Karpas-422 (cell line): ENCODE results near the gene PARL. TPM values are rescaled to one million over a fixed set of nuclear protein-coding genes. Genes with fewer than 3 reads are reported as not detected.

Experiments used
- DNase-seq: peaks from one replicate; pipeline ENCODE4 v3.0.0-alpha.2; 2015
- H2AFZ ChIP-seq: fragments of 200-600 bp; sonication (generic); 2 replicates; pipeline ENCODE4 v1.6.1; 2014; ENCODE audit warnings: antibody characterized with exemption, low read length, mixed read lengths
- H3K27ac ChIP-seq: fragments of 200-600 bp; sonication (generic); 2 replicates; pipeline ENCODE4 v1.5.1; 2014; ENCODE audit warnings: mild to moderate bottlenecking, low read length, moderate library complexity
- H3K27me3 ChIP-seq: fragments of 200-600 bp; sonication (generic); 2 replicates; pipeline ENCODE4 v1.6.1; 2014; ENCODE audit warnings: low read length, mixed read lengths
- H3K36me3 ChIP-seq: fragments of 200-600 bp; sonication (generic); 2 replicates; pipeline ENCODE4 v1.6.1; 2014; ENCODE audit warnings: low read length, mixed read lengths; ENCODE audit not compliant: insufficient read depth
- H3K4me1 ChIP-seq: fragments of 200-600 bp; sonication (generic); 2 replicates; pipeline ENCODE4 v1.6.1; 2014; ENCODE audit warnings: mild to moderate bottlenecking, low read length, mixed read lengths
- H3K4me2 ChIP-seq: fragments of 200-600 bp; sonication (generic); 2 replicates; pipeline ENCODE4 v1.6.1; 2014; ENCODE audit warnings: low read length, low read depth, mild to moderate bottlenecking; ENCODE audit not compliant: poor library complexity, severe bottlenecking
- H3K4me3 ChIP-seq: fragments of 200-600 bp; sonication (generic); 2 replicates; pipeline ENCODE4 v1.5.1; 2014; ENCODE audit warnings: mild to moderate bottlenecking, antibody characterized with exemption, low read length, mixed read lengths
- H3K79me2 ChIP-seq: fragments of 200-600 bp; sonication (generic); 2 replicates; pipeline ENCODE4 v1.6.1; 2014; ENCODE audit warnings: mild to moderate bottlenecking, low read length, mixed read lengths
- H3K9ac ChIP-seq: fragments of 200-600 bp; sonication (generic); 2 replicates; pipeline ENCODE4 v1.6.0; 2014; ENCODE audit warnings: low read length
- H3K9me2 ChIP-seq: fragments of 200-600 bp; sonication (generic), shearing (Covaris generic); replicated peaks from 2 replicates; pipeline ENCODE4 v1.6.0; 2014; ENCODE audit warnings: mild to moderate bottlenecking, low read length, moderate library complexity; ENCODE audit not compliant: insufficient read depth
- H3K9me3 ChIP-seq: fragments of 300-700, 200-600 bp; sonication (generic); 2 replicates; pipeline ENCODE4 v1.6.1; 2014; ENCODE audit warnings: low read length, mixed read lengths
- H4K20me1 ChIP-seq: fragments of 200-600 bp; sonication (generic); 2 replicates; pipeline ENCODE4 v1.6.1; 2014; ENCODE audit warnings: mild to moderate bottlenecking, antibody characterized with exemption, low read length, low read depth; ENCODE audit not compliant: insufficient read depth
- total RNA-seq: library from RNA; depleted of rRNA; stranded (reverse); fragments of >200 nt; shearing (Covaris generic); gene quantifications from 2 replicates; pipeline ENCODE4 v1.2.3, GENCODE V29; 2014; ENCODE audit warnings: low replicate concordance

PARL gene
- total RNA-seq, 1 experiment from 2014 or later, result 48.8 TPM

DNA sequence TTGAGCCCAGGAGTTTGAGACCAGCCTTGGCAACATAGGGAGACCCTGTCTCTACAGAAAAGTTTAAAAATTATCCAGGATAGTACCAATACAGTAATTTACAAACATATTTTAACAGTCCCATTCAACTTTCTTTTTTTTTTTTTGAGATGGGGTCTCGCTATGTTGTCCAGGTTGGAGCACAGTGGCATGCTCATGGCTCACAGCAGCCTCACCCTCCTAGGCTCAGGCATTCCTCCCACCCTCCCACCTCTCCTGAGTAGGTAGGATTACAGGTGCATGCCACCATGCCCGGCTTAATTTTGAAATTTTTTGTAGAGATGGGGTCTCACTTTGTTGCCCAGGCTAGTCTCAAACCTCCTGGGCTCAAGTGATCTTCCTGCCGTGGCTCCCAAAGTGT is 46.8 kb downstream of the PARL start:
- H3K27me3 ChIP-seq, result no peaks in the 10 kb centered on the region
- H3K9me3 ChIP-seq, result no peaks in the 10 kb centered on the region
- H2AFZ ChIP-seq, result no peak overlapping the region
- H3K79me2 ChIP-seq, result peaks cover 29% of the 10 kb centered on the region
- H3K9ac ChIP-seq, result no peak overlapping the region
- H3K4me2 ChIP-seq, result no peak overlapping the region
- peaks cover 3% of the 10 kb centered on the region for H3K4me1 ChIP-seq
- H4K20me1 ChIP-seq, result no peaks in the 10 kb centered on the region
- no peak overlapping the region for H3K27ac ChIP-seq
- no peak overlapping the region for H3K4me3 ChIP-seq
- no peak for DNase-seq
- H3K36me3 ChIP-seq, result peaks cover 46% of the 10 kb centered on the region
- no peaks in the 10 kb centered on the region for H3K9me2 ChIP-seq

DNA sequence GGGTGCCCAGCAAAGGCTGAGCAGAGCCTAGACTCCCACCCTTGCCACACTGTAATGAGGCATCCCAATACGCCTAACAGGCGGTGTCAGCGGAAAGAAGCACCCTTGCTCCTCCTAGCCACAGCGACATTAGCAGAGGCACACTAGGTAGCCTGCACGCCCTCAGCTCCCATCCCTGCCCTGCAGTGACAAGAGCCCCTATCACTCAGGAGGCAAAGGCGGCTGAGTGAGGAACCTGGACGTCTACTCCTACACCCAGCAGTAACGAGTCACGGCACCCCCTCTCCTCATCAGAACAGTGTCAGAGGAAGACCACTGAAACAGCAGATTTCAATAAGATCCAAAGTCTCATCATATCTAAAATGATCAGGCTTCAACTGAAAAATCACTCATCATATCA is 47.3 kb downstream of the PARL start:
- Histone ChIP-seq H3K36me3 (peaks cover 50% of the 10 kb centered on the region), H3K27ac (no peak overlapping the region), H3K4me1 (peaks cover 3% of the 10 kb centered on the region), H3K9ac (no peak overlapping the region), H3K4me2 (no peak overlapping the region), H3K4me3 (no peak overlapping the region), H4K20me1 (no peaks in the 10 kb centered on the region), H3K27me3 (no peaks in the 10 kb centered on the region), H3K9me2 (no peaks in the 10 kb centered on the region), H3K79me2 (peaks cover 29% of the 10 kb centered on the region), H3K9me3 (no peaks in the 10 kb centered on the region), H2AFZ (no peak overlapping the region)
- DNase-seq, result no peak

DNA sequence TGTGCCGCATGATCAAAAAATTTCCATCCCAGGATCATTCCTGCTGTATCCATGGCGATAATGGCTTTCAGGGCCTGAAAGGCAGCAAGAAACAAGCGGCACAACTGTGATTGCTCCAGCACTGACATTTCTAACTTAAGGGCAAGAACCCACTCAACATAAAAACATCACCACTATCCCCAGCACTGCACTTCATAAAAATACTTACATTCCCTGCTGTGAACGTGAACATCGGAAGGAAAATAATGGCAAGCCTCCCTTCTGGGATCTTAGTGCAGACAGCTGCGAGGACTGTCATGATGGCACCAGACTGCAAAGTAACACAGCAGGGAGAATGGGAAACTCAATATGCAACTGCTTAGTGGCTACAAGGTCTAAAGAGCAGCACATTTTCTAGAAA is 51.2 kb downstream of the PARL start:
- H3K4me1 ChIP-seq, result no peaks in the 10 kb centered on the region
- no peaks in the 10 kb centered on the region for H3K9me3 ChIP-seq
- H3K79me2 ChIP-seq, result peaks cover 19% of the 10 kb centered on the region; the same call in 1 of the 2 replicates
- H3K4me2 ChIP-seq, result no peak overlapping the region
- peaks cover 21% of the 10 kb centered on the region for H3K36me3 ChIP-seq
- no peak overlapping the region for H2AFZ ChIP-seq
- no peak for DNase-seq
- H3K9ac ChIP-seq, result no peak overlapping the region
- H3K27me3 ChIP-seq, result no peaks in the 10 kb centered on the region
- no peaks in the 10 kb centered on the region for H3K9me2 ChIP-seq
- no peak overlapping the region for H3K27ac ChIP-seq
- no peak overlapping the region for H3K4me3 ChIP-seq
- no peaks in the 10 kb centered on the region for H4K20me1 ChIP-seq

GRCh38 chr3:183830187-183830586 is 54.5 kb downstream of the PARL start:
- H3K79me2 ChIP-seq, result 0 out of 2 replicates have a peak, but pooled peaks cover 6% of the 10 kb centered on the region
- H3K4me1 ChIP-seq, result peaks cover 4% of the 10 kb centered on the region
- H2AFZ ChIP-seq, result no peak overlapping the region
- H3K36me3 ChIP-seq, result peaks cover 15% of the 10 kb centered on the region
- DNase-seq, result no peak
- H3K4me2 ChIP-seq, result no peak overlapping the region
- H3K9ac ChIP-seq, result no peak overlapping the region
- no peaks in the 10 kb centered on the region for H4K20me1 ChIP-seq
- H3K27me3 ChIP-seq, result no peaks in the 10 kb centered on the region
- H3K4me3 ChIP-seq, result no peak overlapping the region
- no peaks in the 10 kb centered on the region for H3K9me3 ChIP-seq
- H3K9me2 ChIP-seq, result no peaks in the 10 kb centered on the region
- H3K27ac ChIP-seq, result no peak overlapping the region

DNA sequence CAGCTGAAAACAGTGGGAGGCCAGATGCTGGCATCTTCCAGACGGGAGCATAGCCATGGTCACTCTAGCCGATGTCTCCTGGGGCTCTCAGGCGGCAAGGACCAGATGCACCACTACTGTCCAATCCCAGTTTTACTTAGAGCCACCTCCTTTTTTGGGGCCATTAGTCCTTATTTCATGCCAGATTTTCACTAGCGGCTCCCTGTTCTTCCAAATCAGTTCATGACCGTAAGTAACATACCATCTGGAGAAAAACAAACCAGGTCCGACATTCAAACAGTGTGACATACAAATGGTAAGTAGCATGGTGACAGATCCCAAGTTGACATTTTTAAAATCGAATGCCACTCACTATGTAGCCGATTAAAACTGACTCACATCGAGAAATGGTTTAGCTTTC is 55.2 kb downstream of the PARL start:
- H3K36me3 ChIP-seq, result peaks cover 15% of the 10 kb centered on the region
- H4K20me1 ChIP-seq, result no peaks in the 10 kb centered on the region
- peaks cover 4% of the 10 kb centered on the region for H3K4me1 ChIP-seq
- no peaks in the 10 kb centered on the region for H3K27me3 ChIP-seq
- H2AFZ ChIP-seq, result no peak overlapping the region
- no peak for DNase-seq
- no peak overlapping the region for H3K27ac ChIP-seq
- no peak overlapping the region for H3K4me3 ChIP-seq
- no peaks in the 10 kb centered on the region for H3K9me2 ChIP-seq
- H3K9ac ChIP-seq, result no peak overlapping the region
- no peaks in the 10 kb centered on the region for H3K9me3 ChIP-seq
- H3K79me2 ChIP-seq, result 0 out of 2 replicates have a peak, but pooled peaks cover 4% of the 10 kb centered on the region
- H3K4me2 ChIP-seq, result no peak overlapping the region

DNA sequence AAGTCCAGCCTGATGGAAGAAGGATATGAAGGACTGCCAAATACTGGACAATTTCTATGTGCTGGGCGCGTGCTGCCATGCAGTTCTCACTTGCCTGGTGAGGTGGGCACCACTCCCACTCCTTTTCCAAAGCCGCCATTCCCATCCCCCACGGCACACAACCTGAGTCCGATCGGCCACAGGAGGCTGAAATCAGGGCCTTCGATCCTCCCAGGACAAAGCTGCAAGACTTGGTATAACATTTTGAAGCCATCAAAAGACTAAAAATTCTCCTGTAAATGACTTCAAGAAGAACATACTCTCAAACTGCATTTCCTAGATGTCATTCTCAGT is 56.2 kb downstream of the PARL start:
- Histone ChIP-seq H2AFZ (no peak overlapping the region), H3K9me2 (no peaks in the 10 kb centered on the region), H3K4me2 (no peak overlapping the region), H3K9ac (no peak overlapping the region), H3K79me2 (peaks cover 11% of the 10 kb centered on the region), H3K27me3 (no peaks in the 10 kb centered on the region), H3K4me3 (no peak overlapping the region), H3K4me1 (peaks cover 12% of the 10 kb centered on the region), H3K9me3 (no peaks in the 10 kb centered on the region), H3K36me3 (peaks cover 11% of the 10 kb centered on the region), H4K20me1 (no peaks in the 10 kb centered on the region), H3K27ac (no peak overlapping the region)
- no peak for DNase-seq

GRCh38 chr3:183827809-183828537 is 56.7 kb downstream of the PARL start:
- no peak overlapping the region for H3K4me3 ChIP-seq
- no peaks in the 10 kb centered on the region for H4K20me1 ChIP-seq
- peaks cover 12% of the 10 kb centered on the region for H3K79me2 ChIP-seq
- H3K4me2 ChIP-seq, result no peak overlapping the region
- H3K9me2 ChIP-seq, result no peaks in the 10 kb centered on the region
- no peak overlapping the region for H2AFZ ChIP-seq
- no peaks in the 10 kb centered on the region for H3K9me3 ChIP-seq
- H3K27ac ChIP-seq, result no peak overlapping the region
- H3K4me1 ChIP-seq, result peaks cover 12% of the 10 kb centered on the region
- H3K9ac ChIP-seq, result no peak overlapping the region
- no peaks in the 10 kb centered on the region for H3K27me3 ChIP-seq
- H3K36me3 ChIP-seq, result peaks cover 8% of the 10 kb centered on the region
- DNase-seq, result no peak

DNA sequence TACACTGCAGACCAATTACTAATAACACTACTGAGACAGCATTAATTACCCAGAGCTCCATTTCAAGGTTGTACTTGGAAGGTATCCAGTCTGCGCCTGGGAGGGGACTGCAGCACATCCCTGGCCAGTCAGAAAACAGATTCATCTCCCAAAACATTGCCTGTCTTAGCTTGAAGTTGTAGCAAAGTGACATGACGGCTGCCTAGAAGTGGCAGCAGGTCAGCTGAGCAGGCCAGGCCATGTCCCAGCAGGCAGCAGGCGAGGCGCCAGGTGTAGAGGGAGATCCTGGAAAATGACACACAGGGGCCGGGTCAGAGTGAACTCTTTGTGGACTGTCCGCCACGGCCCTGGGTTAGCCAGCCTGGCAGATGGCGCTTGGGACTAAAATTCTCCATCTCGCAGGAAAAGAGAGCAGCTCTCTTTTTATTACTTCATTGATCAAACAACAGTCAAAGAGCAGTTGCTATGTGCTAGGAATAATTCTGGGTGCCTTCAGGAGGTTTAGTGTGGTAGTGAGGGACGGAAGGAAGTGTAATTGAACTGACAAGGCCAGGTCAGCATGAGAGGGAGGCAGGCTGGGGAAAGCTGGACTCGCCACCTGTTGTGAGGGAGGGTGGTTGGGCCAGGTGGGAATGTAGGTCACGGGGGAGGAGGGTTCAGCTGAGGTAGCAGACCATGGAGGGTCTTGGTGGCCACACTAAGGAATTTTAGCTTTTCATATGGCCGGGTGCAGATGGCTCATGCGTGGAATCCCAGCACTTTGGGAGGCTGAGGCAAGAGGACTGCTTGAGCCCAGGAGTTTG is 58.0 kb downstream of the PARL start:
- H2AFZ ChIP-seq, result no peak overlapping the region
- peaks cover 12% of the 10 kb centered on the region for H3K4me1 ChIP-seq
- H3K36me3 ChIP-seq, result peaks cover 3% of the 10 kb centered on the region; the same call in 1 of the 2 replicates
- peaks cover 20% of the 10 kb centered on the region for H3K79me2 ChIP-seq
- no peak overlapping the region for H3K9ac ChIP-seq
- no peak overlapping the region for H3K4me3 ChIP-seq
- H3K27ac ChIP-seq, result no peak overlapping the region
- H3K9me2 ChIP-seq, result no peaks in the 10 kb centered on the region
- H4K20me1 ChIP-seq, result no peaks in the 10 kb centered on the region
- no peak overlapping the region for H3K4me2 ChIP-seq
- H3K9me3 ChIP-seq, result no peaks in the 10 kb centered on the region
- H3K27me3 ChIP-seq, result no peaks in the 10 kb centered on the region
- no peak for DNase-seq
